HCT116 (cell line): ENCODE data around the gene MINAR1. TPM values are rescaled to one million over a fixed set of nuclear protein-coding genes. Genes with fewer than 3 reads are reported as not detected.

Source experiments
- ATAC-seq: fragments of 200-7000 bp; cut with Tn5 transposase; 2 replicates; pipeline ENCODE4 v1.9.1; 2020; ENCODE audit warnings: mild to moderate bottlenecking, moderate library complexity
- BruUV-seq: library from RNA; stranded (reverse); fragments of 400-500 nt; replicated peaks from 2 replicates; lab custom pipeline; 2021; lab: Mats Ljungman, UMichigan
- CTCF ChIA-PET: fragments of 300-600 bp; sonication (Branson Sonifier 250); formaldehyde crosslinking; loops from one replicate; lab custom pipeline; 2021; ENCODE audit warnings: antibody characterized with exemption; lab: Charles Lee
- POLR2A ChIA-PET: fragments of 300-600, 350-600 bp; sonication (Branson Sonifier 250); formaldehyde crosslinking; loops from one replicate; lab custom pipeline; 2021; ENCODE audit warnings: antibody characterized with exemption; lab: Charles Lee
- RAD21 ChIA-PET, 2 experiments: fragments of 300-600 bp; sonication (Branson Sonifier 250); formaldehyde crosslinking; loops; one replicate each; lab custom pipeline; 2023; ENCODE audit warnings: low total read pairs in 2 of 2; ENCODE audit not compliant: uncharacterized antibody in 2 of 2, unreplicated experiment in 2 of 2, low non-redundant PET in 1 of 2; lab: Charles Lee
- DNase-seq: peaks from one replicate; pipeline ENCODE4 v3.0.0-alpha.2; 2010; ENCODE audit warnings: low read depth, low spot score
- H2AFZ ChIP-seq: fragments of 200-600 bp; shearing (Covaris generic), sonication (generic); 2 replicates; pipeline ENCODE4 v1.6.1; 2017; ENCODE audit warnings: low read depth, mixed run types, mixed read lengths, antibody characterized with exemption, low read length; ENCODE audit not compliant: poor library complexity, severe bottlenecking
- H3K27ac ChIP-seq: 2 replicates; pipeline ENCODE4 v1.5.1; 2012; ENCODE audit warnings: low read depth, low read length
- H3K27me3 ChIP-seq: fragments of 200-600 bp; sonication (generic); 2 replicates; pipeline ENCODE4 v1.6.1; 2016; ENCODE audit warnings: mixed run types, low read length, mixed read lengths; ENCODE audit not compliant: insufficient read depth
- H3K36me3 ChIP-seq, 2 experiments: fragments of 200-500 bp in 1 of 2; fragments of 200-600 bp in 1 of 2; sonication (Bioruptor generic) in 1 of 2; sonication (generic) in 1 of 2; 2 replicates each; pipeline versions ENCODE4 v1.5.1 to v1.6.1; 2014 to 2016; ENCODE audit warnings: low read length in 2 of 2, inconsistent platforms in 1 of 2, mixed read lengths in 1 of 2, mixed run types in 1 of 2; ENCODE audit not compliant: insufficient read depth in 2 of 2, control insufficient read depth in 1 of 2
- H3K4me1 ChIP-seq, 2 experiments: fragments of 200-600 bp in 1 of 2; sonication (generic) in 1 of 2; 2 replicates each; pipeline versions ENCODE4 v1.5.1 to v1.6.1; 2012 to 2017; ENCODE audit warnings: low read length in 2 of 2, inconsistent platforms in 1 of 2, mild to moderate bottlenecking in 1 of 2, mixed read lengths in 1 of 2, mixed run types in 1 of 2, moderate library complexity in 1 of 2; ENCODE audit not compliant: insufficient read depth in 2 of 2, control insufficient read depth in 1 of 2
- H3K4me2 ChIP-seq: fragments of 200-600 bp; sonication (generic); 2 replicates; pipeline ENCODE4 v1.6.1; 2017; ENCODE audit warnings: mixed run types, low read length, mixed read lengths
- H3K4me3 ChIP-seq, 2 experiments: fragments of 200-600 bp in 1 of 2; sonication (generic) in 1 of 2; replicated peaks in 1 of 2; 2 replicates each; pipeline ENCODE4 v1.5.1; 2011 to 2016; ENCODE audit warnings: low read length in 2 of 2, control low read depth in 1 of 2, low read depth in 1 of 2, mild to moderate bottlenecking in 1 of 2, mixed read lengths in 1 of 2, mixed run types in 1 of 2
- H3K79me2 ChIP-seq: fragments of 200-600 bp; sonication (generic); 2 replicates; pipeline ENCODE4 v1.6.1; 2017; ENCODE audit warnings: mild to moderate bottlenecking, mixed run types, low read length, moderate library complexity, mixed read lengths; ENCODE audit not compliant: insufficient read depth
- H3K9ac ChIP-seq: fragments of 200-600 bp; sonication (generic); 2 replicates; pipeline ENCODE4 v1.6.1; 2016; ENCODE audit warnings: low read length, mixed read lengths
- H3K9me2 ChIP-seq: fragments of 200-600 bp; sonication (generic), shearing (Covaris generic); 2 replicates; pipeline ENCODE4 v1.6.1; 2017; ENCODE audit warnings: mixed run types, mild to moderate bottlenecking, moderate library complexity; ENCODE audit not compliant: insufficient read depth
- H3K9me3 ChIP-seq, 2 experiments: fragments of 200-500 bp in 1 of 2; fragments of 200-600 bp in 1 of 2; sonication (Bioruptor generic) in 1 of 2; sonication (generic) in 1 of 2; 2 replicates each; pipeline ENCODE4 v1.6.1; 2014 to 2017; ENCODE audit warnings: low read length in 2 of 2, mixed read lengths in 2 of 2, inconsistent platforms in 1 of 2, low read depth in 1 of 2, mild to moderate bottlenecking in 1 of 2, mixed run types in 1 of 2, moderate library complexity in 1 of 2; ENCODE audit not compliant: control insufficient read depth in 1 of 2, insufficient read depth in 1 of 2
- H4K20me1 ChIP-seq: fragments of 200-600 bp; sonication (generic), shearing (Covaris generic); 2 replicates; pipeline ENCODE4 v1.6.1; 2017; ENCODE audit warnings: mixed run types, mild to moderate bottlenecking, moderate library complexity; ENCODE audit not compliant: insufficient read depth
- ATF3 ChIP-seq: IDR thresholded peaks from 2 replicates; pipeline ENCODE4 v1.6.1; 2012
- CEBPB ChIP-seq: IDR thresholded peaks from 2 replicates; pipeline ENCODE4 v1.6.1; 2012; ENCODE audit warnings: low read depth
- CTCF ChIP-seq, 3 experiments: fragments of 200-600 bp in 1 of 3; sonication (generic) in 1 of 3; IDR thresholded peaks in 2 of 3; conservative IDR thresholded peaks in 1 of 3; 2 replicates each; pipeline ENCODE4 v1.5.1; 2012 to 2017; ENCODE audit warnings: low read depth in 2 of 3, low read length in 2 of 3, antibody characterized with exemption in 1 of 3, borderline replicate concordance in 1 of 3, control low read depth in 1 of 3, mild to moderate bottlenecking in 1 of 3, mixed read lengths in 1 of 3, mixed run types in 1 of 3, moderate library complexity in 1 of 3; ENCODE audit not compliant: insufficient read depth in 1 of 3
- EZH2 ChIP-seq: fragments of 200-600 bp; sonication (generic); IDR thresholded peaks from 2 replicates; pipeline ENCODE4 v1.6.1; 2017; ENCODE audit warnings: antibody characterized with exemption, mixed run types
- EZH2phosphoT487 ChIP-seq: fragments of 200-600 bp; IDR thresholded peaks from 2 replicates; pipeline ENCODE4 v1.6.1; 2018; ENCODE audit warnings: antibody characterized with exemption, borderline replicate concordance
- MAX ChIP-seq: IDR thresholded peaks from 2 replicates; pipeline ENCODE4 v1.6.1; 2012
- POLR2AphosphoS5 ChIP-seq: IDR thresholded peaks from 2 replicates; pipeline ENCODE4 v1.6.1; 2011; ENCODE audit warnings: mild to moderate bottlenecking, low read depth, low read length, moderate library complexity
- RAD21 ChIP-seq: IDR thresholded peaks from 2 replicates; pipeline ENCODE4 v1.6.1; 2012; ENCODE audit warnings: low read depth, mild to moderate bottlenecking
- SIN3A ChIP-seq: IDR thresholded peaks from 2 replicates; pipeline ENCODE4 v1.6.1; 2012; ENCODE audit warnings: low read depth
- SRF ChIP-seq: IDR thresholded peaks from 2 replicates; pipeline ENCODE4 v1.6.1; 2012; ENCODE audit warnings: low read depth
- TCF7L2 ChIP-seq: IDR thresholded peaks from 2 replicates; pipeline ENCODE4 v1.7.0; 2011; ENCODE audit warnings: borderline replicate concordance, inconsistent platforms; ENCODE audit not compliant: insufficient read depth, insufficient read length; ENCODE audit errors: extremely low read depth
- ZBTB33 ChIP-seq: IDR thresholded peaks from 2 replicates; pipeline ENCODE4 v1.6.1; 2011; ENCODE audit warnings: mild to moderate bottlenecking, low read length, moderate library complexity; ENCODE audit not compliant: insufficient replicate concordance; ENCODE audit errors: extremely low read depth
- ZFX ChIP-seq: fragments of 450-650 bp; IDR thresholded peaks from 2 replicates; pipeline ENCODE4 v1.6.1; 2017
- ZNF274 ChIP-seq: fragments of 200-500 bp; sonication (Bioruptor generic); IDR thresholded peaks from 2 replicates; pipeline ENCODE4 v1.6.1; 2014; ENCODE audit warnings: mild to moderate bottlenecking, low read depth, low read length, inconsistent platforms
- intact Hi-C: fragments of 100-400 bp; cut with micrococcal nuclease; formaldehyde crosslinking; loops from 2 replicates; pipeline ENCODE4 v1.10.0; 2022
- total RNA-seq: library from RNA; stranded (reverse); gene quantifications from one replicate; pipeline ENCODE4 v1.2.1, GENCODE V29; 2021; ENCODE audit not compliant: unreplicated experiment

MINAR1 gene
- total RNA-seq, 1 experiment from 2014 or later, result 1.9 TPM

GRCh38 chr15:79432345-79433275 is 474 bp downstream of the MINAR1 start (continued):
- no peak for TF ChIP-seq CTCF (IDR thresholded peaks at IDR 0.05 in 2 of 3, conservative IDR thresholded peaks at IDR 0.05 in 1 of 3; ENCODE audit: borderline replicate concordance in 1 of 3, insufficient read depth in 1 of 3, low read depth in 2 of 3, low read length in 2 of 3)
- TF ChIP-seq POLR2AphosphoS5, result no peak
- no peak for TF ChIP-seq ZNF274

- no peaks in the 10 kb centered on the region for H3K27me3 ChIP-seq
- CTCF ChIA-PET, result interaction anchor here (1.4 kb wide), 1 partner anchor 162 kb away, joined by 3 read pairs; no protein-coding TSS in a partner anchor
- H3K4me1 ChIP-seq, result no peaks in the 10 kb centered on the region
- no peaks in the 10 kb centered on the region for H3K9me2 ChIP-seq
- RAD21 ChIA-PET, result no interaction called here
- no peak overlapping the region for H3K4me3 ChIP-seq
- H3K4me2 ChIP-seq, result no peak overlapping the region
- no peaks in the 10 kb centered on the region for H3K9me3 ChIP-seq
- POLR2A ChIA-PET, result no interaction called here
- no peaks in the 10 kb centered on the region for H3K36me3 ChIP-seq
- DNase-seq (no peak), ATAC-seq (no peak)
- no peak overlapping the region for H3K27ac ChIP-seq
- H2AFZ ChIP-seq, result no peak overlapping the region
- BruUV-seq, result no TSS peak
- no peaks in the 10 kb centered on the region for H3K79me2 ChIP-seq
- no peak overlapping the region for H3K9ac ChIP-seq
- intact Hi-C loops, result no loop called here
- no peaks in the 10 kb centered on the region for H4K20me1 ChIP-seq
- TF ChIP-seq CEBPB (no peak), ATF3 (no peak), MAX (no peak), ZNF274 (no peak), EZH2phosphoT487 (no peak), SRF (no peak), SIN3A (no peak), TCF7L2 (no peak), EZH2 (no peak), RAD21 (no peak), CTCF (IDR thresholded peaks at IDR 0.05 in 2 of 3, conservative IDR thresholded peaks at IDR 0.05 in 1 of 3; ENCODE audit: borderline replicate concordance in 1 of 3, insufficient read depth in 1 of 3, low read depth in 2 of 3, low read length in 2 of 3) (no peak), POLR2AphosphoS5 (no peak), ZBTB33 (no peak), ZFX (no peak)
These were observed 1.3 kb downstream of the MINAR1 start for GRCh38 chr15:79433276-79433990.
